HG02981 (cell line): ENCODE results near the gene AGPAT2.

ENCODE experiments used
- ATAC-seq: cut with Tn5 transposase; IDR thresholded peaks from one replicate; pipeline ENCODE4 v1.9.1; 2021; ENCODE audit warnings: mild to moderate bottlenecking, moderate library complexity; ENCODE audit not compliant: unreplicated experiment

The AGPAT2 gene

GRCh38 chr9:136690104-136690805 is 3.0 kb upstream of the AGPAT2 start:
- ATAC-seq = no peak

DNA sequence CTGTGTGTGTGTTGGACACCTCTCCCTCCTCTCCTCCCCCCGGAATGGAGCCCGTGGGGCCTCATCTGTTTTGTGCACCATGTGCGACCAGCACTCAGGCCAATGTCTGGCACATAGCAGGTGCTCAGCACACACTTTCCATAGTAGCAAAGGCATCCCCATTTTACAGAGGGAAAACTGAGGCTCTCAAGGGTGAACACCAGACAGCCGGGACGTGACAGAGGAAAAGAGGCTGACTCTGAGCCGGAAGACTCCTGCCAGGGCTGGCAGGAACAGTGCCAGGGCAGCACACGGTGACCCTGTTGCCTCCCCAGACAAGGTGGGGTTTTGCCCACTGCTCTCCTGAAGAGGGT is 1.8 kb upstream of the AGPAT2 start:
- ATAC-seq = no peak

DNA sequence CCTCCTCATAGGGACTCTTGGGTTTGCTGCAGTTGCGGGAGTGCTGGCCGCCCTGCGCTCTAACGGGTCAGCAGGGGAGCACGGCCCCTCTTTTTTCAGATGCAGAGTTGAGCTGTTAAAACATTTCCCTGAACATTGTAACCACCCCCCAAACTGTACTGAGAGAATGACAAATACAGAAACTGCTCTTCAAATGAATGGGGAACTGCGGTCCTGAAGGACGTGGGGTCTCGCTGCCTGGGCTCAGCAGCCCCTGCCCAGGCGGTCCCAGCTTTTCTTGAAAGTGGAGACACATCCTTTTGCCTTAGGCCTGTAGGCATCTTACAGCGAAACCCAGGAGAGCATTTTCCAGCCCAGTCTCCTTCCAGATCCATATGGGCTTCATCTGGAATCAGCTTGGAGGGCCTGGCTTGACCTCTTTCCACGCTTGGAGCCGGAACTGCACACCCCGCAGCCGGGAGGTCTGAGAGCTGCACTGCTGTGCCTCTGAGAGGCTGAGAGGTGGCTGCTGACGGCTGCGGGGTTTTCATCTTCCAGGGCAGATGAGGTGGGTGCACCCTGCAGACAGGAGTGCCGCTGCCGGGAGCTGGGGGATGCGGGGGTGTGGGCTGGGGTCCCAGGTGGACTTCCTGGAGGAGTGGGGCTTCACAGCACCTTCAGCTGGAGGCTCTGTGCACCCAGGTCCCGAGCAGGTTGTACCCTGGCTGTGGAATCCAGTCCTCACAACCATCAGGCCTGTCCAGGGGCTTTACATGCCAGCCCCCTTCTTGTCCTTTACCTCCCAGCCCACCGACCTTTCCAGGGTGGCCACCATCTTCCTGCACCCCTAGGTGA is 1.2 kb upstream of the AGPAT2 start:
- ATAC-seq = no peak

DNA sequence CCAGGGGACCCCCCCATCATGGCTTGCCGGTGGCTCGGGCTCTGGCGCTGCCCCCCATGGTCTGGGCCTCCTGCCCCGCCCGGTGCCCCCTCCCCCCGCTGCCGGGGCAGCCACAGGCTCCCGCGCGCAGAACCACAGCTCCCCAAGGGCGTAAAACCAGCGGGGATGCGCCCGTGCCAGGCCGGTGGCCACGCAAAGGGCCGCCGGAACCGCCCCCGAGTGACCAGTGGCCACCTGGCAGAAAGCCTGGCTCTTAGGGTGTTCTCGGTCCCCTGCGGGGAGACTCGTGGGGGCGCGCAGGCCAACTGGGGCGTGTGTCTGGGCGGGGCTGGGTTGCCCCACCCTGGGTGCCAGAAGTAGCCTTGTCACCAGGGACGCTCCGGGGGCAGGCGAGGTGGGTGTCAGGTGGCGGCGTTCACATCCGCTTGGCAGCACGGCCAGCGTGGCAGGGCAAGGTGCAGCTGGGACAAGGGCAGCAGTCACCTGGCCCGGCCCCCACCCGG is 515 bp upstream of the AGPAT2 start:
- no peak for ATAC-seq

GRCh38 chr9:136686534-136686793 is 793 bp downstream of the AGPAT2 start:
- ATAC-seq = no peak

- no peak for ATAC-seq
These were observed 1.3 kb downstream of the AGPAT2 start for GRCh38 chr9:136685790-136686533.

DNA sequence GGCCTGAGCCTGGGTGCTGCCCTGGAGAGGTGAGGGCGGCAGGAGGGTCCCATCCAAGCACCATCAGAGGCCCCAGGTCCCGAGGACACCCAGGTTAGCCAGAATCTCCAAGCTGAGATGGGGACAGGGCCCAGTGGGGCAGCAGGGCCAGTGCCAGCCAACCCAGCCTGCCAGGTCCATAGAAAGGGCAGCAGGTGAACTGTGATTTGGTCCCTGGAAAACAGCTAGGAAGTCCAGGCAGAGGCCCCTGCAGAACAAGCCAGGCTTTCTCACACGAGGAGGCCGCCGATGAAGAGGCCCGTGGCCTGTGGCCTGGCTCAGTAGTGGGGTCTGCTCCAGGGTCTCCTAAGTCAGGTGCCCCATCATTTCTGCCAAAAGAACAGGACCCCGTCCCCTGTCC is 2.0 kb downstream of the AGPAT2 start:
- ATAC-seq = no peak

- ATAC-seq = no peak
These were observed 2.5 kb downstream of the AGPAT2 start for GRCh38 chr9:136684799-136685198.

DNA sequence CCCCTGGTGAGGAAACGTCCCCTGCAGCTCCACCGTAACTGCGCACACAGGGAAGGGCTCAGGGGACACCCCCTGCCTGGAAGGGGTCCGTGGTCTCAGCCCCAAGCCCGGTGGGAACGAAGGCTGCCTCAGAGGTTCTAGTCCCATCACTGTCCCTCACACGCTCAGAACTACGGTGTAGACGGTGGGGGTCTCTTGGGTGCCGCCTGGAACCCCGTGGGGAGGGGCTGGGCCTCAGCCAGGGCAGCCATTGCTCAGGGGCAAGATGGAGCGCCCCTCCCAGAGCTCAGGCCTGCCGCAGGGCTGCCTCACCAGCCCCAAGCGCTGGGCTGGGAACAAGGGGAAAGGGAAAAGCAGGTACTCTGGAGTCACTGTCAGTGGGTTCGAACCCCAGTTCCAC is 2.9 kb downstream of the AGPAT2 start:
- ATAC-seq = no peak

DNA sequence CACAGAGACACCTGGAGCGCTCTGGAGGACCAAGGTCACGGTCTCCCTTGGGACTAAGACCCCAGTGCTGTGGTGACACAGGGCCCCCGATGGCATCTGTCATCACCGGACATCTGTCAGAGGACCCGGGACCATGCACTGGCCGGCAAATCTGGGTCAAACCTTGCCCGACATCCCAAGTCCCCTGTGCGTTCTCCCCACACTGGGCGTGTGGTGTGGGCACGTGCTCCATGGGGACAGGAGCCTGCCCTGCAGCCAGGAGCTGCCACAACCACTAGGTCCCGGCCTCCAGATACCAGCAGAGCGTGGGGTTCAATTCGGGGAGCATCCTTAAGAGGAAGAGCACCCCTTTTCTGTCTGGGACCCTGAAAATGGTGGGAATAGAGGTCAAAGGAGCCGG is 3.5 kb downstream of the AGPAT2 start:
- no peak for ATAC-seq

GRCh38 chr9:136683173-136683745 is 4.0 kb downstream of the AGPAT2 start:
- ATAC-seq = no peak

GRCh38 chr9:136682710-136683109 is 4.5 kb downstream of the AGPAT2 start:
- no peak for ATAC-seq

DNA sequence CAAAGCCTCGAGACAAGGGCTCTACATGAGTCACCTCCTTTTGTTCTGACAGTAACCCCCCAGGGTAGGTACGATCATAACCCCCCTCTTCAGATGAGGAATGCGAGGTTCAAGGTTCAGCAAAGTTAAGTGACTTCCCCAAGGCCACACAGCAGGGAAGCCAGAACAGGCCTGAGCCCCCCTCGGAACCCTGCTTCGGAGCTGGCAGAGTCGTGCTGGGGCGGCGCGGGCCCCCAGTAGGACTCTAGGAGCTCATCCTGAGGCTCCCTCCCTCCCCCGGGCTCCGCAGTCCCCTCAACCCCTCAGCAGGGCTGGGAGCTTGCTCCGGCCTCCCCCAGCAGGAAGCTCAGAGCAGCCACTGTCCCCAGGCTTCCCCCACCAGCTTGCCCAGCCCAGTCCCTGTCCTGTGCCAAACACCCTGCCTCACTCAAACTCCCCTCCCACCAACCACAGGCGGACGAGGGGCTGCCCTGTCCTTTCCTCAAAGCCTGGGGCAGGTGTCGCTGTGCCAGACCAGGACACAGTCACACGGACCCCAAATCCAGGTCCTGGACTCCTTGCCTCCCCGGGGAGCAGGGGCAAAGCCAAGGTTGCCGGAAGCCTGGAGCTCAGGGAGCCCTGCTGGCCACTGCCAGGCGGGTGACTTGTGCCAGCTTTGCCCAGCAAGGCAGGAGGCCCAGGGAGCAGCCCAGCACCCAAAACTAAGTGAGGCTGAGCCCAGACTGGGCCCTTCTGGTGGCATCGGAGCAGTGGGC is 5.1 kb downstream of the AGPAT2 start:
- no peak for ATAC-seq

DNA sequence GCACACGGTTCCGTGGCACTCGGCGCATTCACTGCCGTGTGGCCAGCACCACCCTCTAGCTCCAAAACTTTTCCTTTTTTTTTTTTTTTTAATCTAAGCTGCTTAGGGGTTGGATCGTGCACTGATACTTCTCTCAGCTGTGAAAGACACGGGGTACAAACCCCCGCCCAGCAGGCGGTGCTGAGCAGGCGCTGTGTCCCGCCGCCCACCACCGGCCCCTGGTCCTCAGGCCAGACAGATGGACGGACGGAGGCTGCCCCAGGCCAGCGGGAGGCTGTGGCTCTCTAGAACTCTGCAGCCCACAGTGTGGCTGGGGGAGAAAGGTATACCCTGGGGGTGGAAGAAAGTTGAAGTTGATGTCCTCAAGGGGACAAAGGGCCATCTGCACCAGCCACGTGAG is 6.2 kb downstream of the AGPAT2 start:
- no peak for ATAC-seq

- no peak for ATAC-seq
These were observed 7.8 kb downstream of the AGPAT2 start for GRCh38 chr9:136679431-136679941.

GRCh38 chr9:136678624-136679023 is 8.6 kb downstream of the AGPAT2 start:
- no peak for ATAC-seq

- no peak for ATAC-seq
These were observed 9.2 kb downstream of the AGPAT2 start for GRCh38 chr9:136678034-136678433.

DNA sequence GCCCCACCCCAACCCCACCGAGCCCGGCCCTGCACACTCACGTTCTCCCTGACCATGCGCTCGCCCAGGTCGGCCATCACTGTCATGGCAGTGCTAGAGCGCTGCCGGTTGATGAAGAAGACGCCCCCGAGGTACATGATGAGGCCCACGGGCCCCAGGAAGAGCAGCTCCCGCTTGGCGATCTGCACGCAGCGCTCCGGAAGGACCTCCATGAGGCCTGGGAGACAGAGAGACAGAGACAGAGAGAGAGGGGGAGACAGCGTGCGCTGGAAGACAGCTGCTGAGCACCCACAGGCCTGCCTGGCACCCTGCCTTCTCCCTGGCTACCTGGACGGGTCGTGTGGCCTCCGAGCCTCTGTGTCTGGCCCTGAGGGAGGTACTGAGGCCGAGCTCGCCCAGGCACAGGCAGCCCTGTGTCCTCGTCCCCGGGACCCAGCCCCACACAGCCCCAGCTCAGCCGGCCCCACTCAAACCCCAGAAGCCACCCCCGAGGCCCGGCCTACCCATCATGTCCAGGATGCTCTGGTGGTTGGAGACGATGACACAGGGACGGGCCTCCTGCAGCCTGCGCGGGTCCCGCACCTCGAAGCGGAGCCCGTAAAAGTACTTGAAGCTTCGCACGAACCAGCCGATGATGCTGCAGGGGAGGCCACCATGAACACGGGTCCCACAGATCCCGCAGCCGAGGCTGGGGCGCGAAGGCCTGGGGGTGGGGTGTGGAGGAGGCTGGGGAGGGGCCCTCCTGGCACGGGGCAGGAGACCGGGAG is 10.2 kb downstream of the AGPAT2 start:
- ATAC-seq = no peak

DNA sequence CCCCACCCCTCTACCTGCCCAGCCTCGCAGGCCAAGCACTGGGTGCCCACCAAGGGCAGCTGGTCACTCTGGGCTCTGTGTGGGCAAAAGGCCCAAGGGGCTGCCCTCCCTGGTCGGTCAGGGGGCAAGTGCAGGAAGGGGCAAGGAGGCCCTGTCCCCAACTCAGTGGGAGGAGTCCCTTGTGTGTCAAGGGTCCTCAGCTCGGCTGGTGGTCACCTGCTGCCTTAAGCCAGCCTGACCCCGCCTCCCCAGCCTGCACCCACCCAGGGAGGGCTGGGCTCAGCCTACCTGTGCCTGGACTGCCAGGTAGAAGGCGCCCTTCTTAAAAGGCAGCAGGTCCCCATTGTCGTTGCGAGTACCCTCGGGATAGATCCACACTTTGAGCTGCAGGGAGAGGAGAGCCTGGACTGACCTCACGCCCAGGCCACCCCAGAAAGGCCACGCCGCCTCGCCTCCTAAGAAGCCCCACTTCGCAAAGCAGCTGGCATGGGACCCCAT is 10.9 kb downstream of the AGPAT2 start:
- no peak for ATAC-seq
